Fibroblast of skin of abdomen (primary cell): ENCODE data around the gene VCX3A. TPM values are rescaled to one million over a fixed set of nuclear protein-coding genes. Genes with fewer than 3 reads are reported as not detected.
"Not testable (repeated sequence)": the region's sequence is repeated elsewhere in the genome, so short reads cannot be mapped to it uniquely, and the experiment has no call there.

ENCODE experiments used
- DNase-seq: peaks from one replicate; pipeline ENCODE4 v3.0.0-alpha.2; 2013
- polyA plus RNA-seq, 2 experiments: library from polyadenylated mRNA; unstranded; fragments of 120-200 nt; gene quantifications; one replicate each; pipeline ENCODE4 v1.2.1, GENCODE V29; 2013; ENCODE audit not compliant: insufficient read length in 2 of 2

Gene VCX3A
- not detected for polyA plus RNA-seq (2013, experiment 1 of 2; ENCODE audit: insufficient read length)
- polyA plus RNA-seq (2013, experiment 2 of 2; ENCODE audit: insufficient read length) = not detected

GRCh38 chrX:6535018-6535417, at the start of gene VCX3A:
Gene VCX3A, minus strand, starts transcription at chrX:6535118. Its CDS starts 621 bp downstream, at chrX:6534497.
- not testable (repeated sequence) for DNase-seq

DNA sequence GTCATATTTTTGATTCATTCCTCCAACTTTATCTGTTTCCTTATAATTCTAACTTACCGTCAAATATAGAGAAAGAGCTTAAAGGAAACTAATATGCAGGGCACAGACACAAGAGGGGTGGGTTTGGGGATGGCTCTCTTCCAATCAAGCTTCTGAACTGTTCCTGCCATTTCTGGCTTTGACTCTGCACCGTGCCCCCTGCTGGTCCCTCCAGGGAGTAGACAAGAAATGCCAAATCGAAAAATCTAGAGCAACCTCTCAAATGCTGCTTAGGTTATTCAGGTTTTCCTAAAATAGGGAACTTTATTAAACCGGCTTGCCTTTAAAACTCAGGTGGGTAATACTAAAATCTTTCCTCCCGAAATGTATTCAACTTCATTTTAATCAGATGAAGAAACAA, 39.8 kb upstream of the VCX3A start:
- DNase-seq = no peak

GRCh38 chrX:6568031-6568430, 33.1 kb upstream of the VCX3A start:
- DNase-seq = no peak

GRCh38 chrX:6558979-6559378, 24.1 kb upstream of the VCX3A start:
- DNase-seq = no peak

- DNase-seq = no peak
Measured at GRCh38 chrX:6557690-6558089, 22.8 kb upstream of the VCX3A start.

DNA sequence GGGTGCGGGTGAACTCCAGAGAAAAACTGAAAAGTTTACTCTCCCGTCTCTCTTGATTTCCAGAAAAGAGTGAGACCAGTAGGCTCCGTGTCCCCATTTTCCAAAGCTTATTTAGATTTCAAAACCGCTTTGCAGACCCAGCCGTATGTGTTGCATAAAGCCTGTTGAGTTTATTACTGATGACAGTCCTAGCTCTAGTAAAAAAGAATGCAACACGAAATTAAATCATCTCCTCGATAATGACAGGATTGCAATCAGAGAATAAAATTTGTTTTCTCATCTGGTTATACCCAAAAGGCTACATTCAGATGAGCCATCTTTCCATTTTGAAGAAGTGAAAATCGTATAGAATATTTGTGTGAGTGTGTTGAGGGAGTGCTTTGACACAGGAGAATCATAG, 16.1 kb upstream of the VCX3A start:
- no peak for DNase-seq

- DNase-seq = no peak
Measured at GRCh38 chrX:6545712-6546111, 10.8 kb upstream of the VCX3A start.

DNA sequence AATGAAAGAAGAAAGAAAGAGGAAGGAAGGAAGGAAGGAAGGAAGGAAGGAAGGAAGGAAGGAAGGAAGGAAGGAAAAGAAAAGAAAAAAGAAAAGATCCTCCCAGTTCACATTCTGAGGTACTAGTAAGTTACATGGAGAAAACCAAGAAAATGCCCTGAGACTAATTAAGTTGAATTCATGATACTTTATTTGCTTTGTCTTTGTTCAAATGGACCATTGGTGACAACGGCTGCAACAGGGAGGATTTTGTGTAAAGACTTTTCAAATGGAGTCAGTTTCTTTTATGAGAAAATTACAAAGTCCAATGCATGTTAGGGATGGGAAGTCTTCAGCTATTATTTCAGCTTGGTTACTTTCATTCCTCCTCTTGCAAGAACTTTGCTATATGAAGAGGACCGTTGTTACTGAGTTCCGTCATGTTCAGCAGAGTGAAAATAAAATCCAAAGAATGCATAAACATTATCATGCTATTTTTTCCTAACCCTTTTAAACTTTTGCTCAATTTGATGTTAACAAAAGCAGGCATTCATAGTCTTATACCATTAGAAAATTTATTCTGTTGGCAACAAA, 8.3 kb downstream of the VCX3A start:
- DNase-seq = no peak

DNA sequence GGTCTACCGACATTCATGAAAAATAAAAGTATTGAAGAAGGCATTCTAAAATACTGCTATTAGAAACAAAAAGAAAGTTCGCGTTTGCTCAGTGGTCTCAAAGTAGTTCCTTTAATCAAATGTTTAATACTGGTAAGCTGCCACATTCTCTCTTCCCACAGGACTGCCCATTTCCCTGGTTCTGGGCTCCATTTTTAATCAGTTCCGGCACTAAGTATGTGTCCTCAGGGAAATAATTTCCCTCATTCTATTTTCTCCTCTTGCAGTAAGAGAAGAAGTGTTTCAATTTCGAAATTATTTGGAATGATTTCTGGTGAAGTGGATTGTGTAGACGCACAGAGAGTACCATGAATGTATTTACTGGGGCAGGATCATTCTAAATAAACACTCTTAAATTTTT, 17.5 kb downstream of the VCX3A start:
- no peak for DNase-seq

- no peak for DNase-seq
Measured at GRCh38 chrX:6506444-6506843, 28.5 kb downstream of the VCX3A start.

GRCh38 chrX:6505960-6506359, 29.0 kb downstream of the VCX3A start:
- no peak for DNase-seq

DNA sequence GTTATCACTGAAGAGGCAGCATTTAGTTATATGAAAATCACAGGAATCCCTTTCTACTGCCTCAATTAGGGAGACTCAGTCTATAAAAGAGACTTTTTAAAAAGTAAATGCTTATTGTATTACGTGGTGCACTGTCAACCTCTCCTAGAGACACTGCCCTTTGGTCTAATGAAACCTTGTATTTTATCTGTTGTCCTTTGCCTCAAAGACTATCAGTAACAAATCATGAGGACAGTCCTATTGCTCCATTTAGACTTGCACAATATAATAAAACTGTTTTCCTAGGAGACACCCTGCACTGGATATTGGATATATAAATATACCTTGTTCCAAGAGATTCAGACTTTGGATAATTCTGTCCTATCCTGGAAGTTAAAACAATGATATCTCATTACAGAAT, 34.2 kb downstream of the VCX3A start:
- no peak for DNase-seq

- no peak for DNase-seq
Measured at GRCh38 chrX:6498324-6498723, 36.6 kb downstream of the VCX3A start.
